ENCODE measurements around the gene SCAMP5.

SCAMP5 gene

GRCh38 chr15:75070674-75071073, 75.3 kb downstream of the SCAMP5 start:
- DNase-seq (ENCODE audit: low spot score): no peak
